KMS-11 (cell line): Measurements from ENCODE around the gene NOP14.
A peak's percentile ranks its signal among the peaks of the same experiment; 100 is the strongest.
"Not testable (repeated sequence)": the region's sequence is repeated elsewhere in the genome, so short reads cannot be mapped to it uniquely, and the experiment has no call there.

ENCODE experiments used
- H2AFZ ChIP-seq: fragments of 200-600 bp; sonication (generic); 2 replicates; pipeline ENCODE4 v1.6.1; 2016; ENCODE audit warnings: antibody characterized with exemption, mixed run types, low read depth
- H3K27ac ChIP-seq: fragments of 200-600 bp; sonication (generic); 2 replicates; pipeline ENCODE4 v1.6.1; 2016; ENCODE audit warnings: mild to moderate bottlenecking, mixed run types
- H3K27me3 ChIP-seq: fragments of 200-600 bp; sonication (generic); 2 replicates; pipeline ENCODE4 v1.6.1; 2017; ENCODE audit warnings: mild to moderate bottlenecking, low read depth, mixed run types, moderate library complexity; ENCODE audit not compliant: insufficient read depth
- H3K36me3 ChIP-seq: fragments of 200-600 bp; sonication (generic); 2 replicates; pipeline ENCODE4 v1.6.1; 2017; ENCODE audit warnings: mild to moderate bottlenecking, mixed run types; ENCODE audit not compliant: insufficient read depth
- H3K4me1 ChIP-seq: fragments of 200-600 bp; sonication (generic); 2 replicates; pipeline ENCODE4 v1.6.1; 2016; ENCODE audit warnings: mild to moderate bottlenecking, low read depth, mixed run types; ENCODE audit not compliant: poor library complexity, severe bottlenecking
- H3K4me2 ChIP-seq: fragments of 200-600 bp; sonication (generic); 2 replicates; pipeline ENCODE4 v1.7.0; 2016; ENCODE audit warnings: mild to moderate bottlenecking, mixed run types
- H3K4me3 ChIP-seq: fragments of 200-600 bp; sonication (generic); IDR thresholded peaks from 2 replicates; pipeline ENCODE4 v1.6.1; 2017; ENCODE audit warnings: low read depth, low read length, mixed read lengths; ENCODE audit not compliant: insufficient read depth
- H3K79me2 ChIP-seq: fragments of 200-600 bp; sonication (generic); 2 replicates; pipeline ENCODE4 v1.6.1; 2016; ENCODE audit warnings: low read depth, mixed run types; ENCODE audit not compliant: insufficient read depth
- H3K9ac ChIP-seq: fragments of 200-600 bp; sonication (generic); 2 replicates; pipeline ENCODE4 v1.6.1; 2016; ENCODE audit warnings: mild to moderate bottlenecking, mixed run types
- H4K20me1 ChIP-seq: fragments of 200-600 bp; sonication (generic); 2 replicates; pipeline ENCODE4 v1.6.1; 2016; ENCODE audit warnings: mild to moderate bottlenecking, mixed run types; ENCODE audit not compliant: insufficient read depth
- CTCF ChIP-seq: fragments of 200-600 bp; sonication (generic); conservative IDR thresholded peaks from 2 replicates; pipeline ENCODE4 v1.6.1; 2017; ENCODE audit warnings: low read depth, mild to moderate bottlenecking, antibody characterized with exemption, low read length, moderate library complexity, mixed read lengths

NOP14 gene

DNA sequence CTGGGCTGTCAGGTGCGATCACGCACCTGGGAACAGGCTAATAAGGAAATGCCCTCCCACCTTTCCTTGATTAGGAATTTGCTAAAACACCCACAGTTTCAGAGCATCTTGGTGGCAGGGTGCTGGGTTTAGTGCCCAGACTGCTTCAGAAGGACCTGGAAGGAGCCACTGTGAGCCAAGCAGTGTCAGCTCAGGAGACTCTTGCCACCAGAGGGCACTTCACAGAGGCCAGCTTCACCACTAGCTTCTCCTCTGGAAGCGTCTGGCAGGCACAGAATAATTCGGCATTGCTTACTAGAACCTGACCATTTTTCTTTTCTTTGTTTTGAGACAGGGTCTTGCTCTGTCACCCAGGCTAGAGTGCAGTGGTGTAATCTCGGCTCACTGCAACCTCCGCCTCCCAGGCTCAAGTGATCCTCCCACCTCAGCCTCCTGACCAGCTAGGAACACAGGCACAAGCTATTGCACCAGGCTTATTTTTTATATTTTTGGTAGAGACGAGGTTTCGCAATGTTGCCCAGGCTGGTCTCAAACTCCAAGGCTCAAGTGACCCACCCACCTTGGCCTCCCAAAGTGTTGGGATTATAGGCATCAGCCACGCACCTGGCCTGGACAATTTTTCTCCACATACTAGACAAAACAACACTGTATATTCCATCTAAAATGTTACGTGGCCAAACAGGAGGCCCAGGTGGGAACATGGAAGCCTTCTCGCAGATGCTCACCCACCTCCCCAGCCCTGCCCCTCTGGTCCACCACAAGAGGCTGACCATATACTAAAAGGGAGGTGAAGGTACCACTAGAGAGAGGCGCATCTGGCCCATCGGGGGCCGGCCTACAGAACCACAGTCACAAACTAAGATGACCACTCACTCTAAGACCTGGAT, 14.1 kb downstream of the NOP14 start:
- Histone ChIP-seq H3K4me3 (no peak overlapping the region), H3K36me3 (no peaks in the 10 kb centered on the region; the same call in 1 of the 2 replicates), H3K27ac (no peak overlapping the region), H3K27me3 (no peaks in the 10 kb centered on the region), H3K4me1 (no peaks in the 10 kb centered on the region), H3K4me2 (no peak overlapping the region), H2AFZ (no peak overlapping the region), H3K79me2 (no peaks in the 10 kb centered on the region), H3K9ac (no peak overlapping the region), H4K20me1 (no peaks in the 10 kb centered on the region)
- 0 out of 2 replicates have a peak, but pooled peaks have one; percentile 27 for TF ChIP-seq CTCF

DNA sequence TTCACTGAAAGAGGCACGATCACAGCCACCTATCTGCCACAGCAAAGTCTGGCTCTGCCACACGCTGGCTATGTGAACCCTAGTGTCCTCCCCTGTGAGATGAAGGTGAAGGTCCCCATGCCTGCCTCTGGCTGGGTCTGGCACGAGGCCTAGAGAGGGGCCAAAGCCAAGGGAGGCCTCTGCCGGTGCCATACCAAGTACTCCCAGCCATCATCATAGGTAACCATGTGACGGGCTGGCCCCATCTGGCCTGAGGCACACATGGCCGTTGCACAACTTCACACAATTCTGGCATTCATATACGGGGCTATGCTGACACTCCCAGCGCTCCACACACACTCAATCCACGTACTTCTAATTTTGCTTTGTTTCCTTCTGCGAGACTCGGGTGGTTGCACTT, 15.3 kb downstream of the NOP14 start:
- Histone ChIP-seq H3K4me3 (no peak overlapping the region), H3K36me3 (no peaks in the 10 kb centered on the region; the same call in 1 of the 2 replicates), H3K9ac (no peak overlapping the region), H3K4me2 (no peak overlapping the region), H3K4me1 (no peaks in the 10 kb centered on the region), H4K20me1 (no peaks in the 10 kb centered on the region), H3K27ac (no peak overlapping the region), H2AFZ (no peak overlapping the region), H3K79me2 (no peaks in the 10 kb centered on the region), H3K27me3 (no peaks in the 10 kb centered on the region)
- no peak for TF ChIP-seq CTCF

- no peak overlapping the region for H3K4me3 ChIP-seq
- H2AFZ ChIP-seq: no peak overlapping the region
- H3K27ac ChIP-seq: no peak overlapping the region
- no peaks in the 10 kb centered on the region for H4K20me1 ChIP-seq
- H3K4me1 ChIP-seq: no peaks in the 10 kb centered on the region
- TF ChIP-seq CTCF: no peak
- no peak overlapping the region for H3K4me2 ChIP-seq
- no peak overlapping the region for H3K9ac ChIP-seq
- H3K27me3 ChIP-seq: no peaks in the 10 kb centered on the region
- no peaks in the 10 kb centered on the region for H3K79me2 ChIP-seq
- no peaks in the 10 kb centered on the region; the same call in 1 of the 2 replicates for H3K36me3 ChIP-seq
Measured at GRCh38 chr4:2946812-2947600, 16.2 kb downstream of the NOP14 start.

DNA sequence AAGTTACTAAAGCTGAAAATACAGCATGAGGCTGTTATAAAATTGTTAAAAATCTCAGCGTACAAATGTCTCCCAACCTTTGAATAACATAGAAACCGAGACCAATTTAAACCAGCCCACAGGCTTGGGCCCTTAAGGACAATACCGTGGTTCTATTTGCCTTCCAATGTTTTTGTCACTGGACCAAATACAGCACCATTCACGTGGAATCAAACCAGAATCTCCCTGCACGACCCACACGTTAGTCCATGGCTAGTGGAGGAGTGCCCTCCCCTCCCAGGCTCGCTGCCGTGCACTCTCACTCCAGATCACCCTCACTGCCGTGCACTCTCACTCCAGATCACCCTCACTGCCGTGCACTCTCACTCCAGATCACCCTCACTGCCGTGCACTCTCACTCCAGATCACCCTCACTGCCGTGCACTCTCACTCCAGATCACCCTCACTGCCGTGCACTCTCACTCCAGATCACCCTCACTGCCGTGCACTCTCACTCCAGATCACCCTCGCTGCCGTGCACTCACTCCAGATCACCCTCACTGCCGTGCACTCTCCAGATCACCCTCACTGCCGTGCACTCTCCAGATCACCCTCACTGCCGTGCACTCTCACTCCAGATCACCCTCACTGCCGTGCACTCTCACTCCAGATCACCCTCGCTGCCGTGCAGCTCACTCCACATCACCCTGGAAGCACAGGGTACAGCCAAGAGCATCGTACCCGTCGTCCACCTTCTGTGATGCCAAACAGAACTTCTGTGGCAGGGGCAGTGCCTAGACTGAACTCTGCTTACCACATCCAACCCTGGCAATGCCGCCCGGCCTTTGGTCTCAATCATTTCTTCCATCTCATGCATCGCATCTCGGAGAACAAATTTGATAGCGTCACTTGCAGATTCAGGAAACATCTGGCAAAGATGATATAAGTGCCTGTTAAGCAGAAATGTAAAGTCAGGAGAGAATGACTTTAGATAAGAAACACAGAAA, 17.3 kb downstream of the NOP14 start:
- H3K27ac ChIP-seq, H3K27me3 ChIP-seq, H3K36me3 ChIP-seq, H3K4me3 ChIP-seq, H3K4me1 ChIP-seq, H3K79me2 ChIP-seq, H2AFZ ChIP-seq, H3K4me2 ChIP-seq, H4K20me1 ChIP-seq, H3K9ac ChIP-seq: not testable (repeated sequence)
